H1 (cell line): ENCODE results near the gene KRTAP2-4. TPM values are rescaled to one million over a fixed set of nuclear protein-coding genes. Genes with fewer than 3 reads are reported as not detected.

Experiments used
- CTCF ChIA-PET: fragments of 300-600 bp; sonication (Branson Sonifier 250); formaldehyde crosslinking; loops from one replicate; lab custom pipeline; 2021; ENCODE audit not compliant: partially characterized antibody; lab: Charles Lee
- POLR2A ChIA-PET: fragments of 300-600 bp; sonication (Branson Sonifier 250); formaldehyde crosslinking; loops from one replicate; lab custom pipeline; 2021; ENCODE audit warnings: inconsistent platforms; ENCODE audit not compliant: partially characterized antibody; lab: Charles Lee
- DNase-seq, 2 experiments: peaks; one replicate each; pipeline versions ENCODE4 v3.0.0 to v3.0.0-alpha.2; 2010 to 2022; ENCODE audit warnings: low spot score in 2 of 2, low read depth in 1 of 2, mixed read lengths in 1 of 2
- FAIRE-seq: peaks from 2 replicates; lab custom pipeline; 2011; peaks lifted over from hg19 to GRCh38; lab: Jason Lieb, UNC
- H2AFZ ChIP-seq: 2 replicates; pipeline ENCODE4 v1.8.1; 2012; ENCODE audit warnings: low read length, inconsistent platforms
- H2AK5ac ChIP-seq: 2 replicates; pipeline ENCODE4 v1.6.1; 2013; ENCODE audit warnings: low read depth, low read length
- H2BK120ac ChIP-seq: replicated peaks from 2 replicates; pipeline ENCODE3; 2013; ENCODE audit warnings: low read depth, low read length, inconsistent platforms
- H2BK12ac ChIP-seq: 2 replicates; pipeline ENCODE4 v1.6.1; 2013; ENCODE audit warnings: low read depth, low read length
- H2BK15ac ChIP-seq: 2 replicates; pipeline ENCODE4 v1.6.1; 2013; ENCODE audit warnings: low read length
- H2BK20ac ChIP-seq: 2 replicates; pipeline ENCODE4 v1.6.1; 2013; ENCODE audit warnings: low read length
- H2BK5ac ChIP-seq: 2 replicates; pipeline ENCODE4 v1.6.1; 2013; ENCODE audit warnings: low read depth, low read length
- H3K14ac ChIP-seq: 2 replicates; pipeline ENCODE4 v1.6.1; 2013; ENCODE audit warnings: inconsistent platforms; ENCODE audit not compliant: insufficient read length
- H3K18ac ChIP-seq: 2 replicates; pipeline ENCODE4 v1.6.1; 2013; ENCODE audit warnings: low read length; ENCODE audit errors: extremely low read depth
- H3K23ac ChIP-seq: 2 replicates; pipeline ENCODE4 v1.6.1; 2013; ENCODE audit warnings: inconsistent platforms; ENCODE audit not compliant: insufficient read length
- H3K23me2 ChIP-seq: 2 replicates; pipeline ENCODE4 v1.6.1; 2013; ENCODE audit warnings: low read depth, low read length
- H3K27ac ChIP-seq: 2 replicates; pipeline ENCODE4 v1.6.1; 2011; ENCODE audit warnings: low read depth, low read length, inconsistent platforms
- H3K27me3 ChIP-seq, 4 experiments: replicated peaks in 1 of 4; 1 replicate in 1 of 4; 2 replicates in 3 of 4; pipeline versions ENCODE4 v1.6.1 to v1.8.1; 2011 to 2013; ENCODE audit warnings: low read length in 3 of 4, mild to moderate bottlenecking in 3 of 4, inconsistent platforms in 2 of 4, mixed read lengths in 2 of 4, moderate library complexity in 1 of 4; ENCODE audit not compliant: control insufficient read depth in 3 of 4, insufficient read depth in 3 of 4; ENCODE audit errors: extremely low read depth in 1 of 4
- H3K36me3 ChIP-seq, 4 experiments: 2 replicates each; pipeline versions ENCODE4 v1.6.1 to v1.8.1; 2011 to 2013; ENCODE audit warnings: mild to moderate bottlenecking in 4 of 4, low read length in 3 of 4, moderate library complexity in 2 of 4, control low read depth in 1 of 4, inconsistent platforms in 1 of 4; ENCODE audit not compliant: insufficient read depth in 4 of 4, control insufficient read depth in 2 of 4
- H3K4ac ChIP-seq: replicated peaks from 2 replicates; pipeline ENCODE3; 2013; ENCODE audit warnings: low read length, low read depth, mixed read lengths, inconsistent platforms; ENCODE audit not compliant: insufficient read length
- H3K4me1 ChIP-seq, 4 experiments: replicated peaks in 1 of 4; 1 replicate in 1 of 4; 2 replicates in 3 of 4; pipeline versions ENCODE4 v1.6.1 to v1.8.1; 2011 to 2013; ENCODE audit warnings: low read length in 3 of 4, inconsistent platforms in 2 of 4, mixed read lengths in 1 of 4; ENCODE audit not compliant: insufficient read depth in 4 of 4, control insufficient read depth in 3 of 4
- H3K4me2 ChIP-seq, 2 experiments: 2 replicates each; pipeline versions ENCODE4 v1.6.1 to v1.8.1; 2011 to 2013; ENCODE audit warnings: low read depth in 2 of 2, low read length in 2 of 2, control low read depth in 1 of 2, inconsistent platforms in 1 of 2, mild to moderate bottlenecking in 1 of 2; ENCODE audit not compliant: insufficient read depth in 1 of 2
- H3K4me3 ChIP-seq, 4 experiments: fragments of 200-600, 300-600 bp in 1 of 4; sonication (generic), shearing (Covaris generic), sonication (Bioruptor Twin) in 1 of 4; 2 replicates each; pipeline versions ENCODE4 v1.5.1 to v1.8.1; 2011 to 2016; ENCODE audit warnings: low read length in 4 of 4, low read depth in 3 of 4, control low read depth in 2 of 4, inconsistent platforms in 2 of 4, mild to moderate bottlenecking in 2 of 4, mixed read lengths in 1 of 4, moderate library complexity in 1 of 4; ENCODE audit not compliant: insufficient read depth in 2 of 4; ENCODE audit errors: extremely low read depth in 1 of 4
- H3K56ac ChIP-seq: replicated peaks from 2 replicates; pipeline ENCODE3; 2013; ENCODE audit warnings: low read depth, mild to moderate bottlenecking, mixed read lengths, low read length, inconsistent platforms; ENCODE audit not compliant: insufficient read length
- H3K79me1 ChIP-seq: 2 replicates; pipeline ENCODE4 v1.6.1; 2013; ENCODE audit warnings: low read depth, low read length, control low read depth
- H3K79me2 ChIP-seq, 2 experiments: 2 replicates each; pipeline versions ENCODE4 v1.6.1 to v1.8.1; 2012 to 2013; ENCODE audit warnings: low read length in 2 of 2, mild to moderate bottlenecking in 2 of 2, inconsistent platforms in 1 of 2; ENCODE audit not compliant: insufficient read depth in 2 of 2, control insufficient read depth in 1 of 2
- H3K9ac ChIP-seq, 4 experiments: replicated peaks in 1 of 4; 1 replicate in 1 of 4; 2 replicates in 3 of 4; pipeline versions ENCODE4 v1.6.1 to v1.8.1; 2011 to 2013; ENCODE audit warnings: low read depth in 3 of 4, low read length in 3 of 4, control low read depth in 2 of 4, mild to moderate bottlenecking in 2 of 4, moderate library complexity in 2 of 4, inconsistent platforms in 1 of 4; ENCODE audit errors: extremely low read depth in 1 of 4
- H3K9me3 ChIP-seq, 2 experiments: 2 replicates each; pipeline versions ENCODE4 v1.6.1 to v1.8.1; 2012 to 2013; ENCODE audit warnings: mild to moderate bottlenecking in 2 of 2, moderate library complexity in 2 of 2, control low read depth in 1 of 2, inconsistent platforms in 1 of 2, low read depth in 1 of 2, low read length in 1 of 2, mixed read lengths in 1 of 2; ENCODE audit not compliant: insufficient read depth in 2 of 2
- H4K20me1 ChIP-seq, 2 experiments: replicated peaks in 1 of 2; 2 replicates each; pipeline versions ENCODE3 to v1.8.1; 2011 to 2013; ENCODE audit warnings: inconsistent platforms in 2 of 2, low read length in 2 of 2, mild to moderate bottlenecking in 1 of 2; ENCODE audit not compliant: insufficient read depth in 2 of 2, control insufficient read depth in 1 of 2
- H4K5ac ChIP-seq: 2 replicates; pipeline ENCODE4 v1.6.1; 2013; ENCODE audit warnings: low read length, low read depth, mixed read lengths, inconsistent platforms; ENCODE audit not compliant: insufficient read length
- H4K8ac ChIP-seq: 2 replicates; pipeline ENCODE4 v1.8.0; 2013; ENCODE audit warnings: mild to moderate bottlenecking, moderate library complexity, low read length, inconsistent platforms; ENCODE audit not compliant: insufficient read depth; ENCODE audit errors: extremely low read depth
- H4K91ac ChIP-seq: replicated peaks from 2 replicates; pipeline ENCODE3; 2013; ENCODE audit warnings: low read length, mixed read lengths, inconsistent platforms; ENCODE audit not compliant: insufficient read length
- CBX8 ChIP-seq: fragments of 300-800, 300-1000 bp; sonication (generic); IDR thresholded peaks from 2 replicates; pipeline ENCODE4 v1.7.1; 2016; ENCODE audit warnings: low read depth, low read length, borderline replicate concordance
- CEBPB ChIP-seq: IDR thresholded peaks from 2 replicates; pipeline ENCODE4 v1.6.1; 2012; ENCODE audit warnings: low read depth, low read length
- GABPA ChIP-seq: IDR thresholded peaks from 2 replicates; pipeline ENCODE4 v1.6.1; 2011; ENCODE audit warnings: mild to moderate bottlenecking, low read length, moderate library complexity, borderline replicate concordance; ENCODE audit not compliant: insufficient read depth
- KDM1A ChIP-seq: fragments of 200-600, 300-600 bp; sonication (generic); IDR thresholded peaks from 2 replicates; pipeline ENCODE4 v1.7.1; 2016; ENCODE audit warnings: mild to moderate bottlenecking, low read length, borderline replicate concordance
- NANOG ChIP-seq: IDR thresholded peaks from 2 replicates; pipeline ENCODE4 v1.6.1; 2011; ENCODE audit warnings: low read length, low read depth, mild to moderate bottlenecking, inconsistent platforms; ENCODE audit not compliant: insufficient read depth, poor library complexity, severe bottlenecking
- POLR2A ChIP-seq, 2 experiments: IDR thresholded peaks; 1 replicate in 1 of 2; 2 replicates in 1 of 2; pipeline ENCODE4 v1.6.1; 2011; ENCODE audit warnings: low read depth in 2 of 2, low read length in 2 of 2, mild to moderate bottlenecking in 2 of 2; ENCODE audit errors: control extremely low read depth in 1 of 2
- SRF ChIP-seq: IDR thresholded peaks from 2 replicates; pipeline ENCODE4 v1.6.1; 2011; ENCODE audit warnings: mild to moderate bottlenecking, low read depth, low read length, moderate library complexity
- TAF7 ChIP-seq: optimal IDR thresholded peaks from 2 replicates; pipeline ENCODE3; 2011; ENCODE audit warnings: low read depth, mild to moderate bottlenecking, inconsistent platforms, low read length, moderate library complexity, borderline replicate concordance
- TBP ChIP-seq: IDR thresholded peaks from 2 replicates; pipeline ENCODE4 v1.6.1; 2011; ENCODE audit warnings: low read depth, low read length, improper control_type of control experiment
- WGBS, 2 experiments: shearing (Covaris generic) in 1 of 2; methylation state at CpG; one replicate each; pipeline versions ENCODE4 v1.1.6 to v1.1.7; 2013 to 2015; ENCODE audit warnings: low lambda C conversion rate in 2 of 2, mixed read lengths in 2 of 2, inconsistent platforms in 1 of 2, low coverage in 1 of 2, missing lambda C conversion rate in 1 of 2; ENCODE audit not compliant: insufficient replicate concordance in 2 of 2, insufficient coverage in 1 of 2, insufficient read length in 1 of 2; ENCODE audit errors: extremely low coverage in 1 of 2, missing lambda C conversion rate in 1 of 2; 5-methylcytosine and 5-hydroxymethylcytosine counted together
- polyA plus RNA-seq, 7 experiments: library from polyadenylated mRNA; depleted of rRNA in 3 of 7; stranded (reverse) in 5 of 7; unstranded in 2 of 7; fragments of >200 nt in 5 of 7; fragments of 200-250 nt in 2 of 7; gene quantifications; 1 replicate in 5 of 7; 2 replicates in 1 of 7; 4 replicates in 1 of 7; pipeline versions ENCODE4 v1.2.1 to v1.2.3, GENCODE V29; 2011 to 2013; ENCODE audit warnings: missing spikeins in 2 of 7, mixed read lengths in 2 of 7
- total RNA-seq: library from RNA; stranded (reverse); fragmentation: NEBNext Ultra II Directional; extraction: Animal tissue kit (Norgen Biotek cat#: 25700); gene quantifications from 2 replicates; pipeline ENCODE4 v1.2.1, GENCODE V29; 2021

Gene KRTAP2-4
- total and polyA plus RNA-seq, 2 of the 8 experiments (the other 6 are each of a cell fraction or from before 2014, with no cell fraction given), result not detected

- DNase-seq (no peak), FAIRE-seq (no peak)
- Histone ChIP-seq H3K79me2 (no peaks in the 10 kb centered on the region), H3K14ac (no peak overlapping the region), H3K27ac (no peak overlapping the region), H3K79me1 (no peaks in the 10 kb centered on the region), H2BK20ac (0 out of 2 replicates have a peak overlapping the region, but pooled peaks have one; percentile 43), H2AK5ac (no peak overlapping the region), H2BK120ac (peak overlapping the region; percentile 38), H4K20me1 (no peaks in the 10 kb centered on the region), H4K91ac (no peak overlapping the region), H2BK15ac (no peak overlapping the region), H3K9ac (no peak overlapping the region), H3K4me2 (no peak overlapping the region), H3K4me1 (peaks cover 2 to 10% (median 4%) of the 10 kb centered on the region in 4 experiments; a peak in 5 of 7 replicates), H3K18ac (peak overlapping the region; percentile 36), H3K4me3 (no peak overlapping the region), H3K23me2 (no peaks in the 10 kb centered on the region), H3K9me3 (peaks cover 7 to 23% of the 10 kb centered on the region in 2 experiments), H3K23ac (no peak overlapping the region), H4K8ac (no peak overlapping the region), H3K36me3 (no peaks in the 10 kb centered on the region; a peak in 2 of 8 replicates), H2BK12ac (no peak overlapping the region), H4K5ac (no peak overlapping the region), H3K4ac (no peak overlapping the region), H2AFZ (no peak overlapping the region), H3K56ac (no peak overlapping the region), H2BK5ac (no peak overlapping the region), H3K27me3 (no peaks in the 10 kb centered on the region)
- ChIA-PET POLR2A (no interaction called here), CTCF (no interaction called here)
- WGBS, 2 experiments, result 73% methylated on average over 1 of the region's 1 CpG; no CpG with 5 or more reads in 1 of the 2 experiments
- TF ChIP-seq POLR2A (IDR thresholded peaks at IDR 0.05; ENCODE audit: control extremely low read depth in 1 of 2, low read depth in 2 of 2, low read length in 2 of 2), result no peak
- no peak for TF ChIP-seq KDM1A
- no peak for TF ChIP-seq TAF7
- TF ChIP-seq TBP, result no peak
- no peak for TF ChIP-seq CBX8
- no peak; the same call in 1 of the 2 replicates for TF ChIP-seq SRF
- no peak for TF ChIP-seq GABPA
- no peak for TF ChIP-seq NANOG
- no peak for TF ChIP-seq CEBPB
These were observed 42.3 kb upstream of the KRTAP2-4 start for GRCh38 chr17:41107941-41108450.
